Myometrial cell (primary cell): ENCODE results near the gene EMP3. TPM values are rescaled to one million over a fixed set of nuclear protein-coding genes. Genes with fewer than 3 reads are reported as not detected.

Source experiments
- total RNA-seq: library from RNA; depleted of rRNA; stranded (reverse); fragments of >200 nt; gene quantifications from 2 replicates; pipeline ENCODE4 v1.2.3, GENCODE V29; 2015

EMP3 gene, protein sequence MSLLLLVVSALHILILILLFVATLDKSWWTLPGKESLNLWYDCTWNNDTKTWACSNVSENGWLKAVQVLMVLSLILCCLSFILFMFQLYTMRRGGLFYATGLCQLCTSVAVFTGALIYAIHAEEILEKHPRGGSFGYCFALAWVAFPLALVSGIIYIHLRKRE
- total RNA-seq = 162 and 262 TPM in 2 replicates

DNA sequence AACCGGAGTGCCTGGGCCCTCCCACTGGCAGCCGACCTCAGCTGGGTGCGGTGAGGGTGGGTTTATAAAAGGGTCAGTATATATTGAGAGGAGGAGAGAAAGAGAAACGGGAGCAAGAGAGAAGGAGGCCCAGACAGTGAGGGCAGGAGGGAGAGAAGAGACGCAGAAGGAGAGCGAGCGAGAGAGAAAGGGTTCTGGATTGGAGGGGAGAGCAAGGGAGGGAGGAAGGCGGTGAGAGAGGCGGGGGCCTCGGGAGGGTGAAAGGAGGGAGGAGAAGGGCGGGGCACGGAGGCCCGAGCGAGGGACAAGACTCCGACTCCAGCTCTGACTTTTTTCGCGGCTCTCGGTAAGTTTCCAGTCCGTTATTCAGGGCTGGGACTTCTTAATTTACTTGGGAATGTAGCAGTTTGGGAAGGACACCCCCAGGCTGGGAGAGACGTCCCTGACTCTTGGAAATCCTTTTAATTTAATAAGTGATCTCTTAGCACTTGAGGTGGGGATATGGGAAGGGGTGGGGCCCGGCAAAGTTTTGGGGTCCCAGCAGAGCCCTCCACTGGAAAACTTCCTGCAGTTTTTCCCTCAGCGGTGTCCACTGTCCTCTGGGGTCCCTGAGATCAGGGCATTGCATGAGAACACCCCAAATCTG, at the start of gene EMP3:
TSS of gene EMP3 (plus strand) at position 288 of the 646 bp plus-strand sequence. CDS start 1,293 bp downstream, outside the sequence.

DNA sequence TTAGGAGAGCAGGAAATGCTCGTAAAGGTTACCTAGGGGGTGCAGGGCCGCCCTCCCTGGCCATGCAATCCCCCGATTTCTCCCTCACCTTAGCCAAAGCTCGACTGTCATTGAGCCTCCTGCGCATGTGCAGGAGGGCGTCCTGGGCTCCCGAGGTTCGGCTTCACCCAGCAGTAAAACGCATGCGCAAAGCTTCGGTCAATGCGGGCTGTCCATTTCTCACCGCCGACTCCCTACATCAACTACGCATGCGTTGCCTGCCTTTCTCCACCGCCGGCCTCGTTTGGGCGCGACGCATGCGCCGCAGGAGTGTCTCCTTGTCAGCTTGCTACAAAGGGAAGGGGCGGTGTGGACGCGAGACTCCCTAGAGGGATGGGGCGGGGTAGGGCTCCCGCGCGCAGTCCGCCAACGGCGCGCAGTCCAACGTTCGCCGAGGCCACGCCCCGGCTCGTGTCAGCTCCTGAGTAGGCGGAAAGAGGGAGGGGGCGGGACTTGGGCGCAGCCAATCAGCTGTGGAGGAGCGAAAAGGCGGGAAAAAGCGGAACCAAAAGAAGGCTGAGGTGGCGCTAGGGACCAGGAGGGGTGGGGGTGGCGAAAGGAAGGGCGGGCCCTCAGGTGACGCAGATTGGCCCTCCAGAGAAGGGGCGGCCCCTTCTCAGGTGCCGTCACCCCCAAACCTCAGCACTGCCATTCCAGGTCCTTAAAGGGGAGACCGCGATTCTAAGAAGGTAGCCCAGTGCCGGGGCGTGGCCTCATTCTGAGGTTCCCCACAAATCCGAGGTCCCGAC, 38.7 kb downstream of the EMP3 start, which contains the start of the genes SYNGR4 and TMEM143:
TSS of gene SYNGR4 (plus strand) at position 558 of the 788 bp plus-strand sequence. CDS start 1,476 bp downstream, outside the sequence.
TSS of gene TMEM143 (minus strand) at position 131 of the 788 bp plus-strand sequence. CDS start at position 111, 20 bp downstream.

Other genes with a start within 250 kb of the EMP3 start
- 2.0 and 11.0 TPM in 2 replicates for gene PLA2G4C, start 214.7 kb upstream of the EMP3 start, total RNA-seq
- 42.1 and 55.5 TPM in 2 replicates for gene LIG1, start 155.2 kb upstream of the EMP3 start, total RNA-seq
- 0.29 and 0.89 TPM in 2 replicates for gene ZSWIM9, start 154.9 kb upstream of the EMP3 start, total RNA-seq
- 17.3 and 25.0 TPM in 2 replicates for gene CARD8, start 69.6 kb upstream of the EMP3 start, total RNA-seq
- 0.71 TPM in 1 of 2 replicates, not detected in the other for gene ZNF114, start 55.5 kb upstream of the EMP3 start, total RNA-seq
- gene TMEM143, start 38.4 kb downstream of the EMP3 start, total RNA-seq = 2.9 and 8.3 TPM in 2 replicates
- gene SYNGR4, start 38.8 kb downstream of the EMP3 start, total RNA-seq = not detected in 2 replicates
- 197 and 217 TPM in 2 replicates for gene KDELR1, start 66.0 kb downstream of the EMP3 start, total RNA-seq
- 0.35 TPM in 1 of 2 replicates, not detected in the other for gene GRIN2D, start 68.1 kb downstream of the EMP3 start, total RNA-seq
- 30.3 and 39.0 TPM in 2 replicates for gene GRWD1, start 120.4 kb downstream of the EMP3 start, total RNA-seq
- gene KCNJ14, start 130.0 kb downstream of the EMP3 start, total RNA-seq = under 0.01 and 0.35 TPM in 2 replicates
- gene CYTH2, start 143.8 kb downstream of the EMP3 start, total RNA-seq = 22.7 and 38.3 TPM in 2 replicates
- gene LMTK3, start 186.3 kb downstream of the EMP3 start, total RNA-seq = not detected in 2 replicates
- gene SULT2B1, start 226.6 kb downstream of the EMP3 start, total RNA-seq = not detected in 2 replicates